Gastrocnemius medialis (tissue), 4 donors: Measurements from ENCODE around the gene HLA-DMA. TPM values are rescaled to one million over a fixed set of nuclear protein-coding genes. Genes with fewer than 3 reads are reported as not detected.

Source experiments
- ATAC-seq, 2 donors: fragments of 150-250 bp; one replicate each; pipeline ENCODE4 v1.9.1; 2016
- DNase-seq, 2 donors: peaks; one replicate each; pipeline ENCODE4 v3.0.0-alpha.2; 2019
- H3K27ac ChIP-seq, 4 donors: fragments of 200-600 bp; sonication (generic); 1 replicate in 1 of 4; 2 replicates in 3 of 4; pipeline ENCODE4 v1.5.1; 2016 to 2018; ENCODE audit warnings: mild to moderate bottlenecking in 2 of 4, moderate library complexity in 1 of 4
- H3K27me3 ChIP-seq, 3 donors: fragments of 200-600 bp; sonication (generic) in 2 of 3; 1 replicate in 1 of 3; 2 replicates in 2 of 3; pipeline versions ENCODE4 v1.5.1 to v1.6.0; 2016 to 2019; ENCODE audit warnings: mild to moderate bottlenecking in 1 of 3, moderate library complexity in 1 of 3
- H3K36me3 ChIP-seq, 2 donors: fragments of 200-600 bp; sonication (generic) in 1 of 2; one replicate each; pipeline ENCODE4 v1.5.1; 2017 to 2018
- H3K4me1 ChIP-seq, 2 donors: fragments of 200-600 bp; sonication (generic) in 1 of 2; one replicate each; pipeline ENCODE4 v1.5.1; 2016 to 2017; ENCODE audit warnings: mild to moderate bottlenecking in 2 of 2
- H3K4me3 ChIP-seq, 4 donors: fragments of 200-600 bp; sonication (generic) in 3 of 4; 1 replicate in 1 of 4; 2 replicates in 3 of 4; pipeline ENCODE4 v1.5.1; 2016 to 2019; ENCODE audit warnings: mild to moderate bottlenecking in 2 of 4
- H3K9me3 ChIP-seq, 3 donors: fragments of 200-600 bp; sonication (generic) in 2 of 3; 1 replicate in 1 of 3; 2 replicates in 2 of 3; pipeline ENCODE4 v1.5.1; 2016 to 2019
- POLR2A ChIP-seq, 2 donors: fragments of 450-650 bp; IDR thresholded peaks; one replicate each; pipeline ENCODE4 v1.6.1; 2017; ENCODE audit warnings: antibody characterized with exemption in 2 of 2, mild to moderate bottlenecking in 2 of 2, moderate library complexity in 2 of 2
- in situ Hi-C, 4 donors: fragments of 200-750 bp; cut with MboI; loops; one replicate each; pipeline versions ENCODE4 v1.15.0 to v1.8.0; 2017; ENCODE audit warnings: low sequenced_read_pairs in 4 of 4
- intact Hi-C: fragments of 100-400 bp; cut with DNase I; formaldehyde crosslinking; loops from one replicate; pipeline ENCODE4 v1.15.1; 2023; ENCODE audit warnings: low total_unique reads
- total RNA-seq, 4 donors: library from RNA; depleted of rRNA; stranded (reverse); fragments of >200 nt; gene quantifications; one replicate each; pipeline versions ENCODE4 v1.1.0 to v1.2.3, GENCODE V29; 2016
- TF ChIP-seq, protein P1 (sequence below), 5 experiments: fragments of 450-650 bp in 3 of 5; fragments of 200-600 bp in 2 of 5; sonication (generic) in 2 of 5; IDR thresholded peaks in 4 of 5; conservative IDR thresholded peaks in 1 of 5; 1 replicate in 4 of 5; 2 replicates in 1 of 5; pipeline ENCODE4 v1.5.1; 2016 to 2019; ENCODE audit warnings: antibody characterized with exemption in 5 of 5, mild to moderate bottlenecking in 3 of 5, moderate library complexity in 3 of 5

HLA-DMA gene
- total RNA-seq, 4 donors from 2014 or later = 3.6 to 22.8 (median 6.3) TPM

- TF ChIP-seq, protein P1, sequence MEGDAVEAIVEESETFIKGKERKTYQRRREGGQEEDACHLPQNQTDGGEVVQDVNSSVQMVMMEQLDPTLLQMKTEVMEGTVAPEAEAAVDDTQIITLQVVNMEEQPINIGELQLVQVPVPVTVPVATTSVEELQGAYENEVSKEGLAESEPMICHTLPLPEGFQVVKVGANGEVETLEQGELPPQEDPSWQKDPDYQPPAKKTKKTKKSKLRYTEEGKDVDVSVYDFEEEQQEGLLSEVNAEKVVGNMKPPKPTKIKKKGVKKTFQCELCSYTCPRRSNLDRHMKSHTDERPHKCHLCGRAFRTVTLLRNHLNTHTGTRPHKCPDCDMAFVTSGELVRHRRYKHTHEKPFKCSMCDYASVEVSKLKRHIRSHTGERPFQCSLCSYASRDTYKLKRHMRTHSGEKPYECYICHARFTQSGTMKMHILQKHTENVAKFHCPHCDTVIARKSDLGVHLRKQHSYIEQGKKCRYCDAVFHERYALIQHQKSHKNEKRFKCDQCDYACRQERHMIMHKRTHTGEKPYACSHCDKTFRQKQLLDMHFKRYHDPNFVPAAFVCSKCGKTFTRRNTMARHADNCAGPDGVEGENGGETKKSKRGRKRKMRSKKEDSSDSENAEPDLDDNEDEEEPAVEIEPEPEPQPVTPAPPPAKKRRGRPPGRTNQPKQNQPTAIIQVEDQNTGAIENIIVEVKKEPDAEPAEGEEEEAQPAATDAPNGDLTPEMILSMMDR (IDR thresholded peaks at IDR 0.05 in 4 of 5, conservative IDR thresholded peaks at IDR 0.05 in 1 of 5) = no peak
- TF ChIP-seq POLR2A (IDR thresholded peaks at IDR 0.05) = no peak
- ATAC-seq (no peak), DNase-seq (no peak)
- Histone ChIP-seq H3K36me3 (no peaks in the 10 kb centered on the region), H3K4me3 (no peak overlapping the region), H3K27me3 (no peaks in the 10 kb centered on the region), H3K4me1 (peaks cover 23 to 36% of the 10 kb centered on the region in 2 donors), H3K27ac (peak overlapping the region in 3 of 4 donors; percentile 99 to 100 (median 100)), H3K9me3 (no peaks in the 10 kb centered on the region)
- intact Hi-C loops = loop anchor here (5.0 kb wide), 3 partner anchors 283 to 787 kb away; partner anchors contain the start of genes AGPAT1 and RNF5
- in situ Hi-C loops = loop anchor here in 3 of 4 donors (25.0 kb wide), 3 partner anchors 448 to 1002 kb away; partner anchors contain the start of genes AGER (in 3 of the 3), AGPAT1 (in 3 of the 3), GPSM3 (in 3 of the 3) and PBX2 (in 3 of the 3)
Observed at GRCh38 chr6:32964776-32965175, 11.9 kb upstream of the HLA-DMA start.

DNA sequence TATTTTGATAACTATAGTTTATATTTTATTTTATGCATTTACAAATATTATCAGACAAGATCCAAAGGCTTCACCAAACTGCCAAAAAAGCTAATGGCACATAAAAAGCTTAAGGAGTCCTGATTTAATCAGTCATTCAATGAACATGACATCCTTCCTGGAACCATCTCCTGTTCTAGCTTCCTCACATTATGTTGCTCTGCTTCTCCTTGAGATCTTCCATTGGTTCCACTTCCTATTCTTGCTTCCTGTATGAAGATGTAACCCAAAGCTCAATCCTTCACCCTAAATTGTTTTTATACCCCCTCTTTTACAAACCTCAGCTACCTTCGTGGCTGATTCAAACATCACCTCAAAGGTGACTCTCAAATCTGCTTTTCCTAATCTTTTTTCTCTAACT, 11.0 kb upstream of the HLA-DMA start:
- Histone ChIP-seq H3K27me3 (no peaks in the 10 kb centered on the region), H3K27ac (peak overlapping the region in 1 of 4 donors; percentile 99), H3K4me1 (peaks cover 23 to 36% of the 10 kb centered on the region in 2 donors), H3K9me3 (no peaks in the 10 kb centered on the region), H3K4me3 (no peak overlapping the region), H3K36me3 (no peaks in the 10 kb centered on the region)
- ATAC-seq (no peak), DNase-seq (no peak)
- no peak for TF ChIP-seq POLR2A (IDR thresholded peaks at IDR 0.05)
- TF ChIP-seq, protein P1 (IDR thresholded peaks at IDR 0.05 in 4 of 5, conservative IDR thresholded peaks at IDR 0.05 in 1 of 5) = no peak
- in situ Hi-C loops (loop anchor here in 3 of 4 donors (25.0 kb wide), 3 partner anchors 448 to 1002 kb away; partner anchors contain the start of genes AGER (in 3 of the 3), AGPAT1 (in 3 of the 3), GPSM3 (in 3 of the 3) and PBX2 (in 3 of the 3)), intact Hi-C loops (no loop called here)

- ATAC-seq = no peak
- H3K9me3 ChIP-seq = no peaks in the 10 kb centered on the region
- H3K4me1 ChIP-seq = peaks cover 23 to 32% of the 10 kb centered on the region in 2 donors
- intact Hi-C loops = no loop called here
- TF ChIP-seq, protein P1 (IDR thresholded peaks at IDR 0.05 in 4 of 5, conservative IDR thresholded peaks at IDR 0.05 in 1 of 5) = no peak
- no peak for TF ChIP-seq POLR2A (IDR thresholded peaks at IDR 0.05)
- no peak overlapping the region for H3K4me3 ChIP-seq
- H3K27me3 ChIP-seq = no peaks in the 10 kb centered on the region
- no peak for DNase-seq
- in situ Hi-C loops = loop anchor here in 3 of 4 donors (25.0 kb wide), 3 partner anchors 450 to 1000 kb away; partner anchors contain the start of genes AGER (in 3 of the 3), AGPAT1 (in 3 of the 3), GPSM3 (in 3 of the 3) and PBX2 (in 3 of the 3)
- no peaks in the 10 kb centered on the region for H3K36me3 ChIP-seq
- peak overlapping the region in 1 of 4 donors; percentile 10 for H3K27ac ChIP-seq
Observed at GRCh38 chr6:32962213-32962826, 9.4 kb upstream of the HLA-DMA start.

DNA sequence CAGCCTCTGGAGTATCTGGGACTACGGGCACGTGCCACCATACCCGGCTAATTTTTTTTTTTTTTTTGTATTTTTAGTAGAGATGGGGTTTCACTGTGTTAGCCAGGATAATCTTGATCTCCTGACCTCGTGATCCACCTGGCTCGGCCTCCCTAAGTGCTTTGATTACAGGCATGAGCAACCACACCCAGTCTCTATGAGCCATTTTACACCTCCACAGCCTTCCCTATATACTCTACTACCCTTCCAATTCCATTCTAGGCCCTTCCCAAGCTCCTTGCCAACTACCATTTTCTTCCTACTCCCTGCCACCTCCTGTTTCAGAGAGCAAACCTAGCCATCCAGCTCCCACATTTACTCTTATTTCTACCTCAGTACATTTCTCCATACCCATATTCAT, 7.7 kb upstream of the HLA-DMA start:
- no peak overlapping the region for H3K4me3 ChIP-seq
- no peak for ATAC-seq
- TF ChIP-seq, protein P1 (IDR thresholded peaks at IDR 0.05 in 4 of 5, conservative IDR thresholded peaks at IDR 0.05 in 1 of 5) = no peak
- no peak for TF ChIP-seq POLR2A (IDR thresholded peaks at IDR 0.05)
- H3K27me3 ChIP-seq = no peaks in the 10 kb centered on the region
- in situ Hi-C loops = loop anchor here in 3 of 4 donors (25.0 kb wide), 3 partner anchors 452 to 998 kb away; partner anchors contain the start of genes AGER (in 3 of the 3), AGPAT1 (in 3 of the 3), GPSM3 (in 3 of the 3) and PBX2 (in 3 of the 3)
- no peaks in the 10 kb centered on the region for H3K9me3 ChIP-seq
- intact Hi-C loops = no loop called here
- H3K27ac ChIP-seq = no peak overlapping the region
- DNase-seq = no peak
- no peaks in the 10 kb centered on the region for H3K36me3 ChIP-seq
- peaks cover 7 to 15% of the 10 kb centered on the region in 2 donors for H3K4me1 ChIP-seq
